Measurements from ENCODE around the gene MFSD2B. TPM values are rescaled to one million over a fixed set of nuclear protein-coding genes. Genes with fewer than 3 reads are reported as not detected.

Gene MFSD2B
- total RNA-seq, 1 experiment from 2014 or later = 0.39 TPM

GRCh38 chr2:24072259-24072658 is 62.4 kb downstream of the MFSD2B start:
- Histone ChIP-seq H3K27ac (ENCODE audit: low read depth, low read length) (no peak overlapping the region), H3K9me3 (ENCODE audit: control insufficient read depth in 1 of 2, insufficient read depth in 1 of 2, low read depth in 1 of 2, low read length in 2 of 2) (no peaks in the 10 kb centered on the region), H3K27me3 (ENCODE audit: insufficient read depth, low read length) (no peaks in the 10 kb centered on the region), H3K9me2 (ENCODE audit: insufficient read depth) (no peaks in the 10 kb centered on the region), H3K4me3 (replicated peaks in 1 of 2; ENCODE audit: low read depth in 1 of 2, low read length in 2 of 2) (no peak overlapping the region), H3K4me2 (ENCODE audit: low read length) (no peak overlapping the region), H3K4me1 (ENCODE audit: control insufficient read depth in 1 of 2, insufficient read depth in 2 of 2, low read length in 2 of 2) (peaks cover 4 to 9% of the 10 kb centered on the region in 2 experiments; a peak in 3 of 4 replicates), H3K79me2 (ENCODE audit: insufficient read depth, low read length) (peaks cover 72% of the 10 kb centered on the region), H3K36me3 (ENCODE audit: control insufficient read depth in 1 of 2, insufficient read depth in 2 of 2, low read length in 2 of 2) (peaks cover 27 to 30% of the 10 kb centered on the region in 2 experiments; a peak in 3 of 4 replicates), H4K20me1 (ENCODE audit: insufficient read depth) (no peaks in the 10 kb centered on the region), H2AFZ (ENCODE audit: low read depth, low read length, poor library complexity, severe bottlenecking) (no peak overlapping the region), H3K9ac (ENCODE audit: low read length) (no peak overlapping the region)
- DNase-seq (ENCODE audit: low read depth, low spot score) = no peak
- ATAC-seq = no peak
- ChIA-PET POLR2A (no interaction called here), RAD21 (ENCODE audit: low non-redundant PET in 1 of 2, low total read pairs in 2 of 2, uncharacterized antibody in 2 of 2, unreplicated experiment in 2 of 2) (interaction anchor here in 1 of 2 experiments (0.6 kb wide), 1 partner anchor 264 kb away, joined by 3 read pairs; no protein-coding TSS in a partner anchor), CTCF (no interaction called here)
- intact Hi-C loops (cut with micrococcal nuclease) = no loop called here
- no TSS peak for BruUV-seq (replicated peaks)
- TF ChIP-seq EZH2phosphoT487 (IDR thresholded peaks at IDR 0.05; ENCODE audit: borderline replicate concordance) (no peak), SP1 (IDR thresholded peaks at IDR 0.05; ENCODE audit: low read depth) (no peak), TCF7L2 (IDR thresholded peaks at IDR 0.05; ENCODE audit: borderline replicate concordance, extremely low read depth, insufficient read depth, insufficient read length) (no peak), RAD21 (IDR thresholded peaks at IDR 0.05; ENCODE audit: low read depth) (no peak), POLR2A (IDR thresholded peaks at IDR 0.05; ENCODE audit: borderline replicate concordance, extremely low read depth, insufficient read depth, insufficient read length) (no peak)

- POLR2A ChIA-PET = interaction anchor here (0.7 kb wide), 1 partner anchor 10 kb away, joined by 3 read pairs; the partner anchor contains the start of gene TP53I3
- BruUV-seq (replicated peaks) = no TSS peak
- peaks cover 71% of the 10 kb centered on the region for H3K79me2 ChIP-seq (ENCODE audit: insufficient read depth, low read length)
- TF ChIP-seq CBX3 (IDR thresholded peaks at IDR 0.05; ENCODE audit: low read depth) (no peak), RAD21 (IDR thresholded peaks at IDR 0.05; ENCODE audit: low read depth) (no peak), EGR1 (IDR thresholded peaks at IDR 0.05; ENCODE audit: low read depth) (no peak), ELF1 (IDR thresholded peaks at IDR 0.05; ENCODE audit: borderline replicate concordance, low read depth) (no peak), POLR2AphosphoS5 (IDR thresholded peaks at IDR 0.05; ENCODE audit: low read depth, low read length) (no peak), CTCF (IDR thresholded peaks at IDR 0.05 in 2 of 3, conservative IDR thresholded peaks at IDR 0.05 in 1 of 3; ENCODE audit: borderline replicate concordance in 1 of 3, insufficient read depth in 1 of 3, low read depth in 2 of 3, low read length in 2 of 3) (no peak), EZH2phosphoT487 (IDR thresholded peaks at IDR 0.05; ENCODE audit: borderline replicate concordance) (no peak), CEBPB (IDR thresholded peaks at IDR 0.05; ENCODE audit: low read depth) (no peak), ATF3 (IDR thresholded peaks at IDR 0.05) (no peak), EZH2 (IDR thresholded peaks at IDR 0.05) (no peak), ZNF274 (IDR thresholded peaks at IDR 0.05; ENCODE audit: low read depth, low read length) (no peak), SIN3A (IDR thresholded peaks at IDR 0.05; ENCODE audit: low read depth) (no peak)
- TF ChIP-seq, protein P1, sequence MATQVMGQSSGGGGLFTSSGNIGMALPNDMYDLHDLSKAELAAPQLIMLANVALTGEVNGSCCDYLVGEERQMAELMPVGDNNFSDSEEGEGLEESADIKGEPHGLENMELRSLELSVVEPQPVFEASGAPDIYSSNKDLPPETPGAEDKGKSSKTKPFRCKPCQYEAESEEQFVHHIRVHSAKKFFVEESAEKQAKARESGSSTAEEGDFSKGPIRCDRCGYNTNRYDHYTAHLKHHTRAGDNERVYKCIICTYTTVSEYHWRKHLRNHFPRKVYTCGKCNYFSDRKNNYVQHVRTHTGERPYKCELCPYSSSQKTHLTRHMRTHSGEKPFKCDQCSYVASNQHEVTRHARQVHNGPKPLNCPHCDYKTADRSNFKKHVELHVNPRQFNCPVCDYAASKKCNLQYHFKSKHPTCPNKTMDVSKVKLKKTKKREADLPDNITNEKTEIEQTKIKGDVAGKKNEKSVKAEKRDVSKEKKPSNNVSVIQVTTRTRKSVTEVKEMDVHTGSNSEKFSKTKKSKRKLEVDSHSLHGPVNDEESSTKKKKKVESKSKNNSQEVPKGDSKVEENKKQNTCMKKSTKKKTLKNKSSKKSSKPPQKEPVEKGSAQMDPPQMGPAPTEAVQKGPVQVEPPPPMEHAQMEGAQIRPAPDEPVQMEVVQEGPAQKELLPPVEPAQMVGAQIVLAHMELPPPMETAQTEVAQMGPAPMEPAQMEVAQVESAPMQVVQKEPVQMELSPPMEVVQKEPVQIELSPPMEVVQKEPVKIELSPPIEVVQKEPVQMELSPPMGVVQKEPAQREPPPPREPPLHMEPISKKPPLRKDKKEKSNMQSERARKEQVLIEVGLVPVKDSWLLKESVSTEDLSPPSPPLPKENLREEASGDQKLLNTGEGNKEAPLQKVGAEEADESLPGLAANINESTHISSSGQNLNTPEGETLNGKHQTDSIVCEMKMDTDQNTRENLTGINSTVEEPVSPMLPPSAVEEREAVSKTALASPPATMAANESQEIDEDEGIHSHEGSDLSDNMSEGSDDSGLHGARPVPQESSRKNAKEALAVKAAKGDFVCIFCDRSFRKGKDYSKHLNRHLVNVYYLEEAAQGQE (IDR thresholded peaks at IDR 0.05; ENCODE audit: low read depth) = no peak
These were observed 63.9 kb downstream of the MFSD2B start for GRCh38 chr2:24073816-24074215.

More at GRCh38 chr2:24073816-24074215, 63.9 kb downstream of the MFSD2B start:
- Histone ChIP-seq H3K9ac (ENCODE audit: low read length) (no peak overlapping the region), H3K36me3 (ENCODE audit: control insufficient read depth in 1 of 2, insufficient read depth in 2 of 2, low read length in 2 of 2) (peaks cover 24 to 25% of the 10 kb centered on the region in 2 experiments; a peak in 3 of 4 replicates), H3K4me2 (ENCODE audit: low read length) (no peak overlapping the region), H4K20me1 (ENCODE audit: insufficient read depth) (no peaks in the 10 kb centered on the region), H2AFZ (ENCODE audit: low read depth, low read length, poor library complexity, severe bottlenecking) (no peak overlapping the region), H3K4me3 (replicated peaks in 1 of 2; ENCODE audit: low read depth in 1 of 2, low read length in 2 of 2) (no peak overlapping the region), H3K9me2 (ENCODE audit: insufficient read depth) (no peaks in the 10 kb centered on the region), H3K27ac (ENCODE audit: low read depth, low read length) (no peak overlapping the region), H3K4me1 (ENCODE audit: control insufficient read depth in 1 of 2, insufficient read depth in 2 of 2, low read length in 2 of 2) (peaks cover 4 to 15% of the 10 kb centered on the region in 2 experiments; a peak in 3 of 4 replicates), H3K9me3 (ENCODE audit: control insufficient read depth in 1 of 2, insufficient read depth in 1 of 2, low read depth in 1 of 2, low read length in 2 of 2) (no peaks in the 10 kb centered on the region), H3K27me3 (ENCODE audit: insufficient read depth, low read length) (no peaks in the 10 kb centered on the region)
- ChIA-PET CTCF (interaction anchor here (0.8 kb wide), 1 partner anchor 147 kb away, joined by 3 read pairs; the partner anchor contains the start of gene ATAD2B), RAD21 (ENCODE audit: low non-redundant PET in 1 of 2, low total read pairs in 2 of 2, uncharacterized antibody in 2 of 2, unreplicated experiment in 2 of 2) (no interaction called here)
- DNase-seq (ENCODE audit: low read depth, low spot score) (no peak), ATAC-seq (no peak)
- intact Hi-C loops (cut with micrococcal nuclease) = no loop called here

Measured in HCT116 (cell line).